ENCODE measurements around the gene PITX1.

GRCh38 chr5:135059000-135059923 is 25.2 kb upstream of the PITX1 start:
- no peak for TF ChIP-seq TAF1 (IDR thresholded peaks at IDR 0.05; ENCODE audit: low read depth, low read length)
- TF ChIP-seq POLR2A (IDR thresholded peaks at IDR 0.05; ENCODE audit: low read depth, low read length) = no peak
- no peak for TF ChIP-seq POLR2AphosphoS5 (IDR thresholded peaks at IDR 0.05; ENCODE audit: low read depth, low read length)
- TF ChIP-seq SPI1 (IDR thresholded peaks at IDR 0.05; ENCODE audit: low read depth, low read length) = no peak

Data from GM12891 (cell line).